ENCODE measurements around the gene TTC3.
A peak's percentile ranks its signal among the peaks of the same experiment; 100 is the strongest.

The TTC3 gene

GRCh38 chr21:37062593-37062935 is 10.5 kb upstream of the TTC3 start:
- FAIRE-seq = no peak

GRCh38 chr21:37063433-37063832 is 9.6 kb upstream of the TTC3 start:
- no peak for FAIRE-seq

- FAIRE-seq = no peak
These were observed 8.2 kb upstream of the TTC3 start for GRCh38 chr21:37064841-37065240.

GRCh38 chr21:37065561-37066177 is 7.4 kb upstream of the TTC3 start:
- FAIRE-seq = no peak

GRCh38 chr21:37071561-37072273 is 1.3 kb upstream of the TTC3 start:
- no peak for FAIRE-seq

GRCh38 chr21:37072274-37072987 is 623 bp upstream of the TTC3 start:
- FAIRE-seq = no peak

- no peak for FAIRE-seq
These were observed 553 bp downstream of the TTC3 start for GRCh38 chr21:37073417-37074196.

- no peak for FAIRE-seq
These were observed 1.1 kb downstream of the TTC3 start for GRCh38 chr21:37074197-37074510.

GRCh38 chr21:37074546-37074945 is 1.5 kb downstream of the TTC3 start:
- no peak for FAIRE-seq

- no peak for FAIRE-seq
These were observed 2.2 kb downstream of the TTC3 start for GRCh38 chr21:37075214-37075770.

GRCh38 chr21:37076087-37076850 is 3.2 kb downstream of the TTC3 start:
- no peak for FAIRE-seq

- no peak for FAIRE-seq
These were observed 4.3 kb downstream of the TTC3 start for GRCh38 chr21:37077403-37077802.

- FAIRE-seq = no peak
These were observed 6.3 kb downstream of the TTC3 start for GRCh38 chr21:37079211-37079824.

GRCh38 chr21:37082375-37082774 is 9.3 kb downstream of the TTC3 start:
- FAIRE-seq = no peak

- FAIRE-seq = no peak
These were observed 9.9 kb downstream of the TTC3 start for GRCh38 chr21:37082856-37083528.

- no peak for FAIRE-seq
These were observed 12.7 kb downstream of the TTC3 start for GRCh38 chr21:37085726-37086125.

- no peak for FAIRE-seq
These were observed 14.1 kb downstream of the TTC3 start for GRCh38 chr21:37087188-37087587.

- peak; percentile 80 for FAIRE-seq
These were observed 15.2 kb downstream of the TTC3 start for GRCh38 chr21:37088186-37088735.

GRCh38 chr21:37093977-37094376 is 20.9 kb downstream of the TTC3 start:
- no peak for FAIRE-seq

- no peak for FAIRE-seq
These were observed 22.8 kb downstream of the TTC3 start for GRCh38 chr21:37095821-37096220.

- no peak for FAIRE-seq
These were observed 25.7 kb downstream of the TTC3 start for GRCh38 chr21:37098751-37099150.
